HG03064 (cell line): ENCODE measurements around the gene UGGT2.
A peak's percentile ranks its signal among the peaks of the same experiment; 100 is the strongest.
"Not testable (repeated sequence)": the region's sequence is repeated elsewhere in the genome, so short reads cannot be mapped to it uniquely, and the experiment has no call there.

Source experiments
- ATAC-seq: cut with Tn5 transposase; IDR thresholded peaks from one replicate; pipeline ENCODE4 v1.9.1; 2021; ENCODE audit warnings: low read depth; ENCODE audit not compliant: unreplicated experiment

Gene UGGT2

DNA sequence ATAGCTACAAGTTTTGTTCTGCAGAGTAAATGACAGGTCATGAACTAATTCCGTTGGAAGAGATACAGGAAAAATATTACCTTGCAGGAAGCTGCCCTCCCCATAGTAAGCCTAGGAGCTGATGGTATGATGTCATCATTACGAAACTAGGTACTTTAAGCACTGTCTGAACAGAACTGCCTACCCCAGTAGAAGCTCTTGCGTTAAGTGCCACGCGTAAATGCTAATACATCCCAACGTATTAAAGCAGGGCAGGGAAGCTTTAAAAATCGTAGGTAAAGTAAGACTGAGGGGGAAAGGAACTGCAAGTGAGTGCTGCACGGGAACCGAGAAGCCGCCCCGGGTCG, 572 bp downstream of the UGGT2 start:
- ATAC-seq, result peak; percentile 47

DNA sequence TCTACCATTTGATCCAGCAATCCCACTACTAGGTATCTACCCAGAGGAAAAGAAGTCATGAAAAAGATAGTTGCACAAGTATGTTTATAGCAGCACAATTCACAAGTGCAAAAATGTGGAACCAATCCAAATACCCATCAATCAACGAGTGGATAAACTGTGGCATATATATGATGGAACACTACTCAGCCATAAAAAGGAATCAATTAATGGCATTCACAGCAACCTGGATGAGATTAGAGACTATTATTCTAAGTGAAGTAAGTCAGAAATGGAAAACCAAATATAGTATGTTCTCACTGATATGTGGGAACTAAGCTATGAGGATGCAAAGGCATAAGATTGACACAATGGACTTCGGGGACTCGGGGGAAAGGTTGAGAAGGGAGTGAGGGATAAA, 1.3 kb downstream of the UGGT2 start:
- ATAC-seq, result not testable (repeated sequence)

DNA sequence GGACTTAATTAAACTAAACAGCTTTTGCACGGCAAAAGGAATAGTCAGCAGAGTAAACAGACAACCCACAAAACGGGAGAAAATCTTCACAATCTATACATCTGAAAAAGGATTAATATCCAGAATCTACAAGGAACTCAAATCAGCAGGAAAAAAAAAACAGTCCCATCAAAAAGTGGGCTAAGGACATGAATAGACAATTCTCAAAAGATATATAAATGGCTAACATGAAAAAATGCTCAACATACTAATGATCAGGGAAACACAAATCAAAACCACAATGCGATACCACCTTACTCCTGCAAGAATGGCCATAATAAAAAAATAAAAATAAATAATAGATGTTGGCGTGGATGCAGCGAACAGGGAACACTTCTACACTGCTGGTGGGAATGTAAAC, 1.7 kb downstream of the UGGT2 start:
- ATAC-seq, result not testable (repeated sequence)

DNA sequence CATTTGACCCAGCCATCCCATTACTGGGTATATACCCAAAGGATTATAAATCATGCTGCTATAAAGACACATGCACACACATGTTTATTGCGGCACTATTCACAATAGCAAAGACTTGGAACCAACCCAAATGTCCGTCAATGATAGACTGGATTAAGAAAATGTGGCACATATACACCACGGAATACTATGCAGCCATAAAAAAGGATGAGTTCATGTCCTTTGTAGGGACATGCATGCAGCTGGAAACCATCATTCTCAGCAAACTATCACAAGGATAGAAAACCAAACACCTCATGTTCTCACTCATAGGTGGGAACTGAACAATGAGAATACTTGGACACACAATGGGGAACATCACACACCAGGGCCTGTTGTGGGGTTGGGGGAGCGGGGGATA, 2.2 kb downstream of the UGGT2 start:
- not testable (repeated sequence) for ATAC-seq

DNA sequence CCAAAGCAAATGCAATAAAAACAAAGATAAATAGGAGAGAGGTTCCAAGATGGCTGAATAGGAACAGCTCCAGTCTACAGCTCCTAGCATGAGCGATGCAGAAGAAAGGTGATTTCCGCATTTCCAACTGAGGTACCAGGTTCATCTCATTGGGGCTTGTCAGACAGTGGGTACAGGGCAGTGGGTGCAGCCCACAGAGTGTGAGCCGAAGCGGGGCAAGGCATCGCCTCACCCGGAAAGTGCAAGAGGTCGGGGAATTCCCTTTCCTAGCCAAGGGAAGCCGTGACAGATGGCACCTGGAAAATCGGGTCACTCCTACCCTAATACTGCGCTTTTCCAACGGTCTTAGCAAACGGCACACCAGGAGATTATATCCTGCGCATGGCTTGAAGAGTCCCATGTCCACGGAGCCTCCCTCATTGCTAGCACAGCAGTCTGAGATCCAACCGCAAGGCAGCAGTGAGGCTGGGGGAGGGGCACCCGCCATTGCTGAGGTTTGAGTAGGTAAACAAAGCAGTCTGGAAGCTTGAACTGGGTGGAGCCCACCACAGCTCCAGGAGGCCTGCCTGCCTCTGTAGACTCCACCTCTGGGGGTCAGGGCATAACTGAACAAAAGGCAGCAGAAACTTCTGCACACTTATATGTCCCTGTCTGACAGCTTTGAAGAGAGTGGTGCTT, 6.6 kb downstream of the UGGT2 start:
- not testable (repeated sequence) for ATAC-seq

DNA sequence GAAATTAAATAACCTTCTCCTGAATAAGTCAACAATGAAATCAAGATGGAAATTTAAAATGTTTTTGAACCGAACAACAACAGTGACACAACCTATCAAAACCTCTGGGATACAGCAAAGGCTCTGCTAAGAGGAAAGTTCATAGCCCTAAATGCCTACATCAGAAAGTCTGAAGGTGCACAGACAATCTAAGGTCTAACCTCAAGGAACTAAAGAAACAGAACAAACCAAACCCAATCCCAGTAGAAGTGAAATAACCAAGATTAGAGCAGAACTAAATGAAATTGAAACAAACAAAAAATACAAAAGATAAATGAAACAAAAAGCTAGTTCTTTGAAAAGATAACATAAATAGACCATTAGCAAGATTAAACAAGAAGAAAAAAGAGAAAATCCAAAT, 9.0 kb downstream of the UGGT2 start:
- ATAC-seq, result no peak

DNA sequence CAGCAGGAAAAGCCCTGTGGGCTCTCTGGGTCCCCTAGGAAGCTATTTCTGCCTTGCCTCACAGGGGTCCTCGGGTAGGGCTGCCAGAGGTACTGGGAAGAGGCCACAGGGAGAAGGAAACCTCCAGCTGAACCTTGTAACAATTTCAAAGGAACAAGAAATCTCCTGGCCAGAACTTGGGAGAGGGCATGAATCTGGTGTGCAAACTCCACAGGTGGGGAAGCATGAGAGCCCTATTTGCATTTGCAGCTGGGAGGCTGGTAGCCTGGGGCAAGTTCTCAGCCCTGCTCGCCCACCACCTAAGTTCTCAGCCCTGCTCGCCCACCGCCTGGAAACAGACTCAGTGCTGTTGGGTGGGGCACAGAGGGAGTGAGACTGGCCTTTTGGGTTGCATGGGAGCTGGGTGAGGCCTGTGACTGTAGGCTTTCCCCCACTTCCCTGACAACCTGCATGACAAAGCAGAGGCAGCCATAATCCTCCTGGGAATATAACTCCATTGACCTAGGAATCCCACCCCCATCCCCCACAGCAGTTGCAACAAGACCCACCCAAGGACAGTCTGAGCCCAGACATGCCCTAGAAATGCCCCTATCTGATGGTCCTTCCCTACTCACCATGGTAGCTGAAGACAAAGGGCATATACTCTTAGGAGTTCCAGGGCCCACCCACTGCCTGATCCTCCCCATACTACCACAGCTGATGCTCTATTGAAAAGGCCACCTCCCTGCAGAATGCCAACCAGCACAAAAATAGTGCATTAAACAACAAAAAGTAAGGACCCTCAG, 11.7 kb downstream of the UGGT2 start:
- no peak for ATAC-seq

DNA sequence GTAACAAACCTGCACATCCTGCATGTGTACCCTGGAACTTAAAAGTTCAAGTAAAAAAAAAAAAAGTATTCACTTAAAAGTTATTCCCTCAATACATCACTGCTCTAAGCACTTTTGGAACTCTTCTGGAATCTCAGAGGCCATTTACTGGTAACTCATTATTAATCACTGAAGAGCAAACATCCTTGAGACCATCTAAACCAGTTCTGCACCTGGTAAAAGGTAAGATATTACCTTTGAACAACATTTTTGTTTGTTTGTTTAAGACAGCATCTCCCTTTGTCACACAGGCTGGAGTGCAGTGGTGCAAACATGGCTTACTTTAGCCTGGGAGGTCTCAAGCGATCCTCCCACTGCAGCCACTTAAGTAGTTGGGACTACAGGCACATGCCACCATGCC, 16.7 kb downstream of the UGGT2 start:
- ATAC-seq, result no peak

DNA sequence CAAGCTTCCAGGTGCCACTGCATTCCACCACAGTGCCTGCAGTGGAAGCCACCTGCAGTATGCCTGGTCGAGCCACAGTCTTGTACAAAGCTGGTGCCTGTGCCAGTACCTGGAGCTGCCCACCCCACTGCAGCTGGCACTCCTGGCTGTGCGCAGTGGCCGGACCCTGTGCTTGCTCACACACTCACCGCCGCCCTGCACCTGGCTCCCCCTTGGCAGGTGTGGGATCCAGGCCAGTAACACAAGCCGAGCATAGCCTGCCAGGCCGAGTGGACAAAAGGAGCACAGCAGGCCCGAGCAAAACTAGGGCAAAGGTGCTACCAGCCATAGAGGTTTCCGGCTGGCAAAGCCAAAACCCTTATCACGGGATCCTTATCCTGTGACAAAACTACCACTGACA, 18.5 kb downstream of the UGGT2 start:
- no peak for ATAC-seq

DNA sequence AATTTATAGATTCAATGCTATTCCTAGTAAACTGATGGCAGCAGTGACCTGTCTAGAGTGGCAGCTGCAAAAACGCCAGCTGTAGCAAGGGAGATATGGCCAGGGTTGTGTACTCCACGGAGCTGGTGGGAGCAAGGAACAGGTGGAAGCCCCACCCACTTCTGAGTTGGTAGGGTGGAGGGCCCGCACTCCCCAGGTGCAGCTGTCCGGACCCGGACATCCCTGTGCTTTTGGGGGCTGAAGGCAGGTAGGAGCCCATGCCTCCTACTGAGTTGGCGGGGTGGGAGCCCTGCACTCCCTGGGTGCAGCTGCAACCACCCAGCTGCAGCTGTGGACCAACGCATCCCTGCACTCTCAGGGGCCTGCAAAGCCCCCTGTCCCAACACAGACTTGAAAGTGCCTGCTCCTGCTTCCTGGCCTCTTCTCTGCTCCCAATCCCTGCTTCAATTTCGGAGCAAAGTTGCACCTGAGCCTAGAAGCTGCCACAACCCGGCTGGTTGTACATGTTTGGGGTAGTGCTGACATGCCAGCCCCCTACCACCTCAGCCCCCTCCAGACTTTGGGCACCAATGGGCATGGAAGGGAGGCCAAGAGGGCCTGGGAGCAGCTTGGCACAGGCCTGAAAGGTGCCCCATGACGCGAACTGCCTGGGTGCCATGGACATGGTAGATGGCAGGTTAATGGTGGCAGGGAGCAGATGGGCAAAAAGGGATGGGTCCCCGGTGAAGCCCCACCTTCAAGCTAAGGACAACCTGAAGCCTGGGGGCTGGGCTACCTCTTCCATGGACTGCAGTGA, 19.8 kb downstream of the UGGT2 start:
- no peak for ATAC-seq

DNA sequence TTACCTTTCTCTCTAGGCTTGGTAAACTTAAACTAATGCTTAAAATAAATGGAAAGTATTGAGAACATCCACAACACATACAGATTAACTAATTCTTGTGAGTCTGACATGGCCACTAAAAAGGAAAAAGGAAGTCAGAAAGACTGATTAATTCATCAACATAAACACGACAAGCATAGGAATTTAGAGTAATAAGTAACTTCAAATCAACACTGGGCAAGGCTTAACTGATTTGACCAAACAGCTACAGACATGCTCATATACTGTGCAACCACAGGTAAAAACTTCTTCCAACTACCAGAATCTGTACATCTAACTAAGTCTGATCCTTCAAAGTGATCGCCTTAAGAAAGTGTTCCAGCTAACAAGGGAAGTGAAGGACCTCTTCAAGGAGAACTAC, 20.5 kb downstream of the UGGT2 start:
- no peak for ATAC-seq

DNA sequence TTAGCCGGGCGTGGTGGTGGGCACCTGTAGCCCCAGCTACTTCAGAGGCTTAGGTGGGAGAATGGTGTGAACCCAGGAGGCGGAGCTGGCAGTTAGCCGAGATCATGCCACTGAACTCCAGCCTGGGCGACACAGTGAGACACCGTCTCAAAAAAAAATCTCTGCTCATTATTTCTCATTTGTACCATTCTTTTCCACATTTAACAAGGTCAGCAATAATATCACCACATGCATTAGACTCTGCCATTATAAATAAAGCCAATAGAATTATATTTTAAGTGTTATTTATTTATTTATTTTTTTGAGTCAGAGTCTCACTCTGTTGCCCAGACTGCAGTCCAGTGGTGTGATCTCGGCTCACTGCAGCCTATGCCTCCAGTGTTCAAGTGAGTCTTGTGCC, 24.2 kb downstream of the UGGT2 start:
- no peak for ATAC-seq

DNA sequence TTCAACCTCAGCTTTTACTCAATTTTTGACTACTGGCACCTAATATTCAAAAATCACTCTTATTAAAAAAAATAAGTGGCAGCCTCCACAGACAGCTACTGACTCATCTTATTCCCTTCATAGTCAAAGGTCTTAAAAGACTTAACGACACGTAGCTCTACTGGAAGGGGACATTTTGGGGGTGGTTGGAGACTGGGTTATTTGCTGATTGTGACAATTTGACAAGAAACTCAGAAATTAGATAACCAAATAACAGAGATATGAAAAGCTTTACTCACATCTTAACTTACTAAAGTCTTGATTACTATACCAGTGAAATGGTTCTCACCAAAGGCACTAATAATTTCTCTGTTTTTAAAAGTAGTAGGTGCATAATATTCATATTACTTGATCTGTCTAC, 25.7 kb downstream of the UGGT2 start:
- no peak for ATAC-seq

DNA sequence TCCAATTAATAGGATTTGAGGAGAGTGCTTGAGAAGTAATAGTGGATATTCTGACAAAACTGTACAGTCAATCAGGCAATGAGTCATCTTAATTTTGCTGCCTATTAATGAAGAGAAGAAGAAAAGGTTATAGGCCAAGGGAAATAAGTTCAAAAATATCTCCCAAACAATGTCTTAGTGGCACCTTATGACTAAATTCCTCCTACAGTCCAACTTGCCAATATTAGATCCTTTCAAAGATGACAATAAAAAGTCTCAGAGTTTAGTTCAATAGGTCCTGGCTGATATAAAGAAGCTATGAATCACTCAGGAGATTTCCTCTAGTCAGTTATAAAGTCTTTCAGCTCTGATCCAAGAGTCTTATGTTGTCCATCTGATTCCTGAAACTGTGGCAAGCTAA, 27.9 kb downstream of the UGGT2 start:
- ATAC-seq, result no peak

DNA sequence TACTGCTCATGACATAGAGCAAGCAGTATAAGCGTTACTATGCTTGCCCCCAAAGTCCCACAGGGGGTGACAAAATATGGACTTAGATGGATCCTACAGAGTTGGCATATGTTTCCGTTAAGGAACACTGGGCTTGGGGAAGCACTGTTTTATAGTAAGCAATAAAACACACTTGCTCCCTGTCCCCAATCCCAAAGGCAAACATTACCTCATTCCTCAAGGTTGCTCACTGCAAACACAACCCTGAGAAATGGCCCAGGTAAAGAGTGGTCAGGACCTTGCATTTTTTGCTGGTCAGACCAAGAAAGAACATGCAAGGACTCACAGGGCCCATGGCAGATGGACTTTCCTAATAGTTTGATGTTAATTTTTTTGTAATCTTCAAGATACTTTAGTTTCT, 32.3 kb downstream of the UGGT2 start:
- ATAC-seq, result no peak

DNA sequence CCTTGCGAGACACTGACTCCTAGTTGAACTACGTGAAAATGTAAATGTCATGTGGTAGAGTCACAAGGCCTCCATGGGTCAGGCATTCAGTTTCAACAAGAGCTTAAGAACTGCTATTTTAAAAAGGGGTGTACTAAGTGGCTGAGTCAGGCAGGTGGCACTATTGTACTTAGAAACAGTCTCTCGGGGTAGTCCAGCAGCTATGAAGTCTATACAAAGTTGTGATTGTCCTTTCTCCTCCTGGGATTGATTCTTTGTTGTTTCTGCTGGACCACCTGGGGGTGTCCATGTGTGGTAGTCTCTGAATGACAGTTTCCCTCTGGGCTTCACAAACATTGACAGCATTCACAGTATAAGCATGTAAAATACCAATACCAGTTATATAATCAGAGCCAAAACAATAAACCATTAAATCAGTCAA, 33.0 kb downstream of the UGGT2 start:
- no peak for ATAC-seq

DNA sequence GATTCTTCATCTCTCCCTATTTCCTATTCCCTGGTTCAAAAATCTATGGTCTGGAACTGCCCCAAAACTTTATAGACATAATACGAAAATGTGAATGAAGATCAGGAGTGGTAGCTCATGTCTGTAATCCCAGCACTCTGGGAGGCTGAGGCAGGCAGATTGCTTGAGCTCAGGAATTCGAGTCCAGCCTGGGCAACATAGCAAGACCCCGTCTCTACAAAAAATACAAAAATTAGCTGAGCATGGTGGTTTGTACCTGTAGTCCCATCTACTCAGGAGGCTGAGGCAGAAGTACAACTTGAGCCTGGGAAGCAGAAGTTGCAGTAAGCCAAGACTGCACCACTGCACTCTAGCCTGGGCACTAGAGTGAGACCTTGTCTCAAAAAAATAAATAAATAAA, 35.1 kb downstream of the UGGT2 start:
- no peak for ATAC-seq

DNA sequence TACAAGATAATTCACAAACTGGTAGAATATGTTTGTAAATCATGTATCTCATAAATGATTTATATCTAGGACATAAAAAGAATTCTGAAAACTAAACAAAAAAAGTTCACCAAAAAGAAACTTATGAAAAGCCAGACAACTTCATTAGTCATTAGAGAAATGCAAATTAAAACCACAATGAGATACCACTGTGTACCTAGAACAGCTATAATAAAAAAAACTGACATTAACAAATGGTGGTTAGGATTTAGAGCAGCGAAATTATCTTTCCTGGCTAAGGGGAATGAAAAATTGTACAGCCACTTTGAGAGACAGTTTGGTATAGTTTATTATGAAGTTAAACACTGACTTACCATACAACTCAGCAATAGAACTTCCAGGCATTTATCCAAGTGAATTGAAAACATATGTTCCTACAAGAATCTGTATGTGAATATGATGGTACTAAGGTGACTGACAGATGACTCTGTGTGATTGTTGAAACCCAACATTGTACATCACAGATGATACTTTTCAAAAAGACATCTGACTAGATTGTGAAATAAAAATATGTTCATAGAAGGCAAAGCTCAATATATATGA, 41.8 kb downstream of the UGGT2 start:
- no peak for ATAC-seq

DNA sequence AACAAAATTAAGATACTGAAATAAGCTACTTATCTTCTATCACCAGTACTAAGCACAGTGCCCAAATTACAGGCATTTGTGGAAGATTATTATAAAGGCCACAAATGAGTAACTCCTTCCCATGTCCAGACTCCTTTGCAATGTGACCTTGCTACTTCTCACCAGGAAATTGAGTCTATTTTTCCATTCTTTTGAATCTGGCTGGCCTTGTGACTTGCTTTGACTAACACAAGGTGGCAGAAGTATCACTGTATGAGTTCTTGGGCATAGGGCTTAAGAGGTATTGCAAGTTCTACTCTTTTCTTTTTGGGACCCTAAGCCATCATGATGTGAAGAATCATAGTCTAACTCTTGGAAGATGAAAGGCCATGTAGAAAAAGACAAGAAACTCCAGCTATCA, 49.9 kb downstream of the UGGT2 start:
- no peak for ATAC-seq

DNA sequence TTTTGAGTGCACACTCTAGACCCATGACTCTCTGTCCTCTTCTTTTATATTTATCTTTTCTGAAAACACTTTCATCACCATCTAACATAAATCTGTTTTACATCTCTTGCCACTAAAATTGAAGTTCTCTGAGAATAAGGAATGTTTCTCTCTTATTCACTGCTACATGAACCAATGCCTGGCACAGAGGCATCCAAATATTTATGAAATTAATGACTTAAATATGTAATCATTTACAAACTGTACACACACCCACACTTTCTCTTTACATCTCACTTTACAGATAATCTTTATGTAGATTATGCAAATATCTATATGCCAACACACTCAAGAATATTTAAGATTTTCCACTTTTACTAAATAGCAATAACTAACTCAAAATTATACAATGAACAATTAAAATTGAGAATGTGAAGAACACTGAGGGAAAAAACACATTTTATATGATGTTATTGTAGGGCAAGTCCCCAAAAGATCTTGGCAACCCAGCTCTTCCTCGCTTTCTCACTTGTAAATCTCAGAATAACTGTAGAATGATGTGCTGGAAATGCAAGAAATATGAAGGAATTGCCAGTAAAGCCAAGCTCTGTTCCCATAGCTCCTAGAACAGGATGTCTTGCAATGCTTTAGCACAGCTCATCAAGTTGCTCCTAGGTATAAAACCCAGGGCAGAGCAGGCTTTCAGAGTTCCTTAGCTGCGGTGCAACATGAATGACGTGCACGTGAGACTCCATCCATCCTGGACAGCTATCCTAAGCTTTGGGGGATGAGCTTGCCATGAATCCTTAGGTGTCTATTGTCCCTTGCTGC, 50.7 kb downstream of the UGGT2 start:
- no peak for ATAC-seq
